Neural progenitor cell (in vitro differentiated cells): ENCODE results near the gene CCNL1. TPM values are rescaled to one million over a fixed set of nuclear protein-coding genes. Genes with fewer than 3 reads are reported as not detected.
A peak's percentile ranks its signal among the peaks of the same experiment; 100 is the strongest.

Experiments
- DNase-seq: peaks from one replicate; pipeline ENCODE4 v3.0.0-alpha.2; 2016; ENCODE audit warnings: low spot score
- H2AFZ ChIP-seq: fragments of 200-600 bp; sonication (generic); replicated peaks from 2 replicates; pipeline ENCODE4 v1.6.1; 2016; ENCODE audit warnings: antibody characterized with exemption
- H3F3A ChIP-seq: fragments of 200-600 bp; sonication (generic); 2 replicates; pipeline ENCODE4 v1.6.1; 2016; ENCODE audit warnings: antibody characterized with exemption, low read depth
- H3K27ac ChIP-seq: fragments of 200-600 bp; sonication (generic); 2 replicates; pipeline ENCODE4 v1.5.1; 2016; ENCODE audit warnings: mild to moderate bottlenecking
- H3K27me3 ChIP-seq: fragments of 200-600 bp; sonication (generic); 2 replicates; pipeline ENCODE4 v1.6.1; 2016; ENCODE audit warnings: mild to moderate bottlenecking, moderate library complexity
- H3K36me3 ChIP-seq: fragments of 200-600 bp; sonication (generic); 2 replicates; pipeline ENCODE4 v1.5.1; 2016
- H3K4me1 ChIP-seq: fragments of 200-600 bp; sonication (generic); 2 replicates; pipeline ENCODE4 v1.6.1; 2016; ENCODE audit warnings: mixed run types
- H3K4me2 ChIP-seq: fragments of 200-600 bp; sonication (generic); 2 replicates; pipeline ENCODE4 v1.6.1; 2016
- H3K4me3 ChIP-seq: fragments of 200-600 bp; sonication (generic); 2 replicates; pipeline ENCODE4 v1.5.1; 2016
- H3K79me2 ChIP-seq: fragments of 200-600 bp; sonication (generic); 2 replicates; pipeline ENCODE4 v1.6.1; 2016; ENCODE audit warnings: low read depth
- H3K9ac ChIP-seq: fragments of 200-600 bp; sonication (generic); 2 replicates; pipeline ENCODE4 v1.6.1; 2016
- H3K9me3 ChIP-seq: fragments of 200-600 bp; sonication (generic); 2 replicates; pipeline ENCODE4 v1.5.1; 2016; ENCODE audit warnings: low read depth
- H4K20me1 ChIP-seq: fragments of 200-600 bp; sonication (generic); 2 replicates; pipeline ENCODE4 v1.6.1; 2016; ENCODE audit warnings: low read depth
- H3K27ac Mint-ChIP-seq: 3 replicates; pipeline ENCODE4 v1.8.0; 2021; ENCODE audit warnings: mixed read lengths
- H3K27me3 Mint-ChIP-seq: 2 replicates; pipeline ENCODE4 v1.8.0; 2022; ENCODE audit warnings: low read depth, mild to moderate bottlenecking, inconsistent platforms, moderate library complexity, mixed read lengths; ENCODE audit not compliant: insufficient read depth
- H3K36me3 Mint-ChIP-seq: 3 replicates; pipeline ENCODE4 v1.8.0; 2021; ENCODE audit warnings: mixed read lengths
- H3K4me1 Mint-ChIP-seq: 3 replicates; pipeline ENCODE4 v1.8.0; 2021; ENCODE audit warnings: mixed read lengths
- H3K4me3 Mint-ChIP-seq: 3 replicates; pipeline ENCODE4 v1.8.0; 2021; ENCODE audit warnings: mild to moderate bottlenecking, moderate library complexity, mixed read lengths
- H3K9me3 Mint-ChIP-seq: 3 replicates; pipeline ENCODE4 v1.8.0; 2020; ENCODE audit warnings: mixed read lengths
- EZH2 ChIP-seq: fragments of 200-600 bp; sonication (generic); IDR thresholded peaks from 2 replicates; pipeline ENCODE4 v1.6.1; 2017; ENCODE audit warnings: antibody characterized with exemption, mild to moderate bottlenecking, moderate library complexity
- EZH2phosphoT487 ChIP-seq: fragments of 200-600 bp; sonication (generic); IDR thresholded peaks from 2 replicates; pipeline ENCODE4 v1.6.1; 2017; ENCODE audit warnings: antibody characterized with exemption
- total RNA-seq: library from RNA; depleted of rRNA; stranded (reverse); fragments of >200 nt; gene quantifications from 2 replicates; pipeline ENCODE4 v1.2.3, GENCODE V29; 2015; ENCODE audit warnings: low replicate concordance
- TF ChIP-seq, protein P1 (sequence below): fragments of 200-600 bp; sonication (generic); IDR thresholded peaks from 2 replicates; pipeline ENCODE4 v1.5.1; 2017; ENCODE audit warnings: antibody characterized with exemption, mild to moderate bottlenecking

CCNL1 gene
- total RNA-seq, 1 donor from 2014 or later, result 214 TPM

DNA sequence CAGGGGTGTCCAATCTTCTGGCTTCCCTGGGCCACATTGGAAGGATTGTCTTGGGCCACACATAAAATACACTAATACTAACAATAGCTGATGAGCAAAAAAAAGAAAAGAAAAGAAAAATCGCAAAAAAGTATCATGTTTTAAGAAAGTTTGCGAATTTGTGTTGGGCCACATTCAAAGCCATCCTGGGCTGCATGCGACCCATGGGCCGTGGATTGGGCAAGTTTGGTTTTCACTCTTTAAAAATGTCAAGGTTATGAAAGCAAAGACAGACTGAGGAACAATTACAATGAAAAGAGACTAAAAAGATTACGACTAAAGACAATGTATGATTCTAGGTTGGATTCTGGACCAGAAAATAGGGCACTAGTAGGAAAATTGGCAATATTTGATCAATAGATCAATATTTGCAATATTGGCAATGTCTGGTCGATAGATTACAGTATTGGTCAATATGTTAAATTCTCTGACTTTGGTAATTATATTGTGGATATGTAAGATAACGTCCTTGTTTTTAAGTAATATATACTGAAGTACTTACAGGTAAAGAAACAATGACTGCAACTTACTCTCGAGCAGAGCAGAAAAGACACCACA is 19.9 kb downstream of the CCNL1 start:
- no peaks in the 10 kb centered on the region for H3K27me3 ChIP-seq
- DNase-seq, result no peak
- Mint-ChIP-seq H3K27me3 (peaks cover 3% of the 10 kb centered on the region), H3K36me3 (peaks cover 10% of the 10 kb centered on the region), H3K4me3 (no peak overlapping the region), H3K9me3 (no peaks in the 10 kb centered on the region), H3K27ac (no peak overlapping the region), H3K4me1 (peaks cover 20% of the 10 kb centered on the region)
- no peaks in the 10 kb centered on the region for H3K79me2 ChIP-seq
- no peak overlapping the region for H3K27ac ChIP-seq
- no peaks in the 10 kb centered on the region for H3K9me3 ChIP-seq
- no peaks in the 10 kb centered on the region for H3K36me3 ChIP-seq
- no peak overlapping the region for H3K4me3 ChIP-seq
- H3K4me2 ChIP-seq, result no peak overlapping the region
- no peak overlapping the region for H2AFZ ChIP-seq
- no peaks in the 10 kb centered on the region for H3K4me1 ChIP-seq
- TF ChIP-seq EZH2phosphoT487 (no peak), EZH2 (no peak)
- TF ChIP-seq, protein P1, sequence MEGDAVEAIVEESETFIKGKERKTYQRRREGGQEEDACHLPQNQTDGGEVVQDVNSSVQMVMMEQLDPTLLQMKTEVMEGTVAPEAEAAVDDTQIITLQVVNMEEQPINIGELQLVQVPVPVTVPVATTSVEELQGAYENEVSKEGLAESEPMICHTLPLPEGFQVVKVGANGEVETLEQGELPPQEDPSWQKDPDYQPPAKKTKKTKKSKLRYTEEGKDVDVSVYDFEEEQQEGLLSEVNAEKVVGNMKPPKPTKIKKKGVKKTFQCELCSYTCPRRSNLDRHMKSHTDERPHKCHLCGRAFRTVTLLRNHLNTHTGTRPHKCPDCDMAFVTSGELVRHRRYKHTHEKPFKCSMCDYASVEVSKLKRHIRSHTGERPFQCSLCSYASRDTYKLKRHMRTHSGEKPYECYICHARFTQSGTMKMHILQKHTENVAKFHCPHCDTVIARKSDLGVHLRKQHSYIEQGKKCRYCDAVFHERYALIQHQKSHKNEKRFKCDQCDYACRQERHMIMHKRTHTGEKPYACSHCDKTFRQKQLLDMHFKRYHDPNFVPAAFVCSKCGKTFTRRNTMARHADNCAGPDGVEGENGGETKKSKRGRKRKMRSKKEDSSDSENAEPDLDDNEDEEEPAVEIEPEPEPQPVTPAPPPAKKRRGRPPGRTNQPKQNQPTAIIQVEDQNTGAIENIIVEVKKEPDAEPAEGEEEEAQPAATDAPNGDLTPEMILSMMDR, result no peak
- peaks cover 12% of the 10 kb centered on the region for H3F3A ChIP-seq
- no peak overlapping the region for H3K9ac ChIP-seq
- H4K20me1 ChIP-seq, result no peaks in the 10 kb centered on the region

DNA sequence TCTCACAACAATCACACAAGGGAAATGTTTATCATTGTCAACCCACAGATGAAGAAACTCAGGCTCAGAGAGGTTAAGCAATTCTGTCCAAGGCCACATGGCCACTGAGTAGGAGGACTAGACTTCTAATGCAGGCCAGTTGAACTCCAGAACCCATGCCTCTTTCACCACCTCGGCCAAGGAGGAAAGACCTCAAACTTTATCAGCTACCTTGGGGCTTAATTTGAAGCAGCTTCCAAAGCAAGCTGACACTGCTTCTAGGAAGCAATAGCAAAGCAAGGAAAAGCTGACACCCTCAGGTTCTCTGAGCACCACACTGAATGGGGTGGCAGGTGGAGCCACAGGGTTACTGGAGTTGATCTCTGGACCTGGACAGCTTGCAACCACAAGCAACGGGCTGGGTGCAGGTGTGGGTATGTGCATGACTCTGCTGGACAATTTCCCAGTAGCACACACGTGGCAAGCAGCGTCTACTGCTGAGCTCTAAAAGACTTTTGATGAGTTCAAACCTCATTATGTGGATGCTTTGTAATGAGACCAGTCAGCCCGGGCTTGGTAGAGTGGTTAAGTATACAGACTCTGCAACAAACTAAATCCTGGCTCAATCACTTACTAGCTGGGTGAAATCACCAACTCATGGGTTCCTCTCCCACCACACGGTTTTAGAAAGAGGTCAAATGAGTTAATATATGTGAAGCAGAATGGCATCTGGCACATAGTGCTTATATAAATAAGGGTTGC is 23.1 kb downstream of the CCNL1 start:
- H3K4me3 Mint-ChIP-seq, result no peak overlapping the region
- H3K9me3 Mint-ChIP-seq, result no peaks in the 10 kb centered on the region
- peaks cover 2% of the 10 kb centered on the region for H3K36me3 Mint-ChIP-seq
- Histone ChIP-seq H3K9me3 (no peaks in the 10 kb centered on the region), H3K27me3 (no peaks in the 10 kb centered on the region), H2AFZ (no peak overlapping the region), H4K20me1 (no peaks in the 10 kb centered on the region), H3K9ac (no peak overlapping the region), H3F3A (no peaks in the 10 kb centered on the region), H3K4me3 (no peak overlapping the region), H3K79me2 (no peaks in the 10 kb centered on the region), H3K4me2 (no peak overlapping the region), H3K27ac (no peak overlapping the region), H3K4me1 (no peaks in the 10 kb centered on the region), H3K36me3 (no peaks in the 10 kb centered on the region)
- no peak for DNase-seq
- H3K27me3 Mint-ChIP-seq, result peaks cover 5% of the 10 kb centered on the region
- H3K27ac Mint-ChIP-seq, result no peak overlapping the region
- peaks cover 22% of the 10 kb centered on the region for H3K4me1 Mint-ChIP-seq
- no peak for TF ChIP-seq EZH2
- TF ChIP-seq, protein P1, result no peak
- TF ChIP-seq EZH2phosphoT487, result no peak

DNA sequence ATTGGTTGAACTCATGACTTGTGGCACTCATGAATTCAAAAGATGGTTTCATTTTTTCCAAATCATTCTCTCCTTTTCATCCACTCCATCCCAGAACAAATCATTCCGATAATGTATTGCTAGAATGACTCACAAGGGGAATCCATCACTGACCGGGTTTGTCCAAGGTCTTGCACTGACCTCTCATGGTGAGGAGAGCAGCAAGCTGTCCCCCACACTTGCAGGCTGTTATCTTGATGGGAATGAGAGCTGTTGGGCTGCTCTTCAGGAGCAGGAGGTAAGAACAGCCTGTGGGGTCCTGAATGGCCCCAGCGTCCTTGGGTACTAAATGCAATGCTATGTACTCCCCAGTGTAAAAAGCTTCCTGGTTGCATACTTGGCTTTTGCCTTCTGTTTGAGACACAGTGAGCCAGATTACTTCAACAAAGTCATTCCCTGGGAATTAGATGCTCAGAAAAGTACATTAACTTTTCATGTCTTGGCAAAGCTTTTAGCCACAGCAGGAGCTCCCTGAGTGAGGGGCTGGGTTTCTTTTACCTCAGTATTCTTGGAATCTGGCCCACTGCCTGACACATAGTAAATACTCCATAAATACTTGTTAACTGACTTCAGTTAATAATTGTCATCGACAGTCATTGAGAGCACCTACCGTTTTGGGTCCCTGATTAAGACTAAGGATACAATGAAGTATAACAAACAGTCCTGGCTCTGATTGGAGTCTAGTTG is 24.1 kb downstream of the CCNL1 start:
- Histone ChIP-seq H3K4me3 (no peak overlapping the region), H2AFZ (no peak overlapping the region), H3K9ac (no peak overlapping the region), H3K4me1 (peaks cover 3% of the 10 kb centered on the region), H3K9me3 (no peaks in the 10 kb centered on the region), H4K20me1 (no peaks in the 10 kb centered on the region), H3K36me3 (no peaks in the 10 kb centered on the region), H3K4me2 (no peak overlapping the region), H3K27ac (no peak overlapping the region), H3K79me2 (no peaks in the 10 kb centered on the region), H3F3A (peaks cover 2% of the 10 kb centered on the region), H3K27me3 (no peaks in the 10 kb centered on the region)
- Mint-ChIP-seq H3K27ac (no peak overlapping the region), H3K4me1 (peaks cover 25% of the 10 kb centered on the region), H3K4me3 (peak overlapping the region; percentile 11), H3K9me3 (no peaks in the 10 kb centered on the region), H3K27me3 (peaks cover 5% of the 10 kb centered on the region), H3K36me3 (peaks cover 2% of the 10 kb centered on the region)
- DNase-seq, result no peak
- TF ChIP-seq EZH2 (no peak), EZH2phosphoT487 (no peak)
- TF ChIP-seq, protein P1, result no peak
